HFF-Myc (cell line): ENCODE data around the gene CAMTA1.
"Not testable (repeated sequence)": the region's sequence is repeated elsewhere in the genome, so short reads cannot be mapped to it uniquely, and the experiment has no call there.

Source experiments
- DNase-seq: peaks from one replicate; pipeline ENCODE4 v3.0.0-alpha.2; 2011; ENCODE audit warnings: low read depth; ENCODE audit errors: extremely low read depth
- H3K4me3 ChIP-seq: replicated peaks from 2 replicates; pipeline ENCODE4 v1.5.1; 2011; ENCODE audit warnings: low read depth, mild to moderate bottlenecking, control low read depth, low read length
- TF ChIP-seq, protein P1 (sequence below): IDR thresholded peaks from 2 replicates; pipeline ENCODE4 v1.5.1; 2012; ENCODE audit warnings: mild to moderate bottlenecking, low read depth, low read length, control low read depth; ENCODE audit errors: missing control alignments

CAMTA1 gene

DNA sequence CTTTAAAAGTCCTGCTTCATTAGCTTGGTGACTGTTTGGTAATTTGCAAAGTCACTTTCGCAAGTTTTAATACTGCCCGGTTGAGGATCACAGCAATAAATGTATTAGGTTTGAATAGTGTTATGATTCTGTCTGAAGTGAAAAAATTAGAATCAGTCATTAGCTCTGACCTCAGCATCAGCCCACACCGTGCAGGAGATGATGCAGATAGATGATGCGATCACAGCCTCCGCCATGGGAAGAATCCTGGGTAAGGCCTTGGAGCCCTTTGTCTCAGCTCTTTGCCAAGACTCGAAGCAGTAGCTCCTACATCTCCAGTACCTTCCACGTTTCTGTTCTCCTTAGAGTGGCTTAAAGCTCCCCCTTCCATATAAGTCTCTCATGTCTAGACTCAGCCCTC is 366.7 kb downstream of the CAMTA1 start:
- H3K4me3 ChIP-seq: no peak overlapping the region
- TF ChIP-seq, protein P1, sequence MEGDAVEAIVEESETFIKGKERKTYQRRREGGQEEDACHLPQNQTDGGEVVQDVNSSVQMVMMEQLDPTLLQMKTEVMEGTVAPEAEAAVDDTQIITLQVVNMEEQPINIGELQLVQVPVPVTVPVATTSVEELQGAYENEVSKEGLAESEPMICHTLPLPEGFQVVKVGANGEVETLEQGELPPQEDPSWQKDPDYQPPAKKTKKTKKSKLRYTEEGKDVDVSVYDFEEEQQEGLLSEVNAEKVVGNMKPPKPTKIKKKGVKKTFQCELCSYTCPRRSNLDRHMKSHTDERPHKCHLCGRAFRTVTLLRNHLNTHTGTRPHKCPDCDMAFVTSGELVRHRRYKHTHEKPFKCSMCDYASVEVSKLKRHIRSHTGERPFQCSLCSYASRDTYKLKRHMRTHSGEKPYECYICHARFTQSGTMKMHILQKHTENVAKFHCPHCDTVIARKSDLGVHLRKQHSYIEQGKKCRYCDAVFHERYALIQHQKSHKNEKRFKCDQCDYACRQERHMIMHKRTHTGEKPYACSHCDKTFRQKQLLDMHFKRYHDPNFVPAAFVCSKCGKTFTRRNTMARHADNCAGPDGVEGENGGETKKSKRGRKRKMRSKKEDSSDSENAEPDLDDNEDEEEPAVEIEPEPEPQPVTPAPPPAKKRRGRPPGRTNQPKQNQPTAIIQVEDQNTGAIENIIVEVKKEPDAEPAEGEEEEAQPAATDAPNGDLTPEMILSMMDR: no peak
- DNase-seq: no peak

DNA sequence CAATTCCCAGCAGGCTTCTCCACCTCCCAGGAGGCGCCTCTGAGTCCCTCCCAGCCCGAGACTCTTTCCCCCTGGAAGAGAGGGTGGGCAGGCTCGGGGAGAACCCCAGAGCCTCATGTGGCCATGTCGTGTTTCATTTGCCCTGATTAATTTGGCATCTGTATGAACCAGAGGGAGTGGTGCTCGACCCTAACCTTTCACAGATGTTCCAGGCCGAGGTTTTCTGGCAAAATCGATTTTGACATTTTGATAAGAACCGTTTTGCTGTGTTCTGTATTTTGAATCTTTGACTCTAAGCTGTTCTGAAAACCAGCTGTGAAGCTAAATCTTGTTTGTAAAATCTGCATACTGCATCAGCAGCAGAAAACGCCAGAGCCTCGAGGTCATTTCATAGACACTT is 367.4 kb downstream of the CAMTA1 start:
- TF ChIP-seq, protein P1: no peak
- DNase-seq: no peak

DNA sequence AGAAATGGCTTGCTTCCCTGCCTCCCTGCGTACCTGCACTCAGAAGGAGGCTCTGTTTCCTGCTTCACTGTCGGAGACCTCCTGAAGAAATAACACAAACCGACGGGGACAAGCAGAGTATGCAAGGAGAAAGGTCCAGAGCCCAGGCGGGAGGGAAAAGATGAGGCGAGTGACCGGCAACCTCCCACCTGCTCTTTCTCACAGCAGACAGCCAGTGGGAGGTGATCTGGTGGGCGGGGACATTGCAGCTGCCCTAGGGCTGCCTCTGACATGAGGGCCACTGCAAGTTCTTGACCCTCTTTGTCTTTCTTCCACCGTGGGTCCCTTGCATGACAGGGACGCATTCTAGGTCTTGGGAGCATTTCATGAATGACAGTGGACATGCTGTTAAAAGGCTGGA is 368.2 kb downstream of the CAMTA1 start:
- TF ChIP-seq, protein P1: no peak
- no peak for DNase-seq
- no peak overlapping the region for H3K4me3 ChIP-seq

More for the DNA sequence above, 367.4 kb downstream of the CAMTA1 start:
- H3K4me3 ChIP-seq: no peak overlapping the region

DNA sequence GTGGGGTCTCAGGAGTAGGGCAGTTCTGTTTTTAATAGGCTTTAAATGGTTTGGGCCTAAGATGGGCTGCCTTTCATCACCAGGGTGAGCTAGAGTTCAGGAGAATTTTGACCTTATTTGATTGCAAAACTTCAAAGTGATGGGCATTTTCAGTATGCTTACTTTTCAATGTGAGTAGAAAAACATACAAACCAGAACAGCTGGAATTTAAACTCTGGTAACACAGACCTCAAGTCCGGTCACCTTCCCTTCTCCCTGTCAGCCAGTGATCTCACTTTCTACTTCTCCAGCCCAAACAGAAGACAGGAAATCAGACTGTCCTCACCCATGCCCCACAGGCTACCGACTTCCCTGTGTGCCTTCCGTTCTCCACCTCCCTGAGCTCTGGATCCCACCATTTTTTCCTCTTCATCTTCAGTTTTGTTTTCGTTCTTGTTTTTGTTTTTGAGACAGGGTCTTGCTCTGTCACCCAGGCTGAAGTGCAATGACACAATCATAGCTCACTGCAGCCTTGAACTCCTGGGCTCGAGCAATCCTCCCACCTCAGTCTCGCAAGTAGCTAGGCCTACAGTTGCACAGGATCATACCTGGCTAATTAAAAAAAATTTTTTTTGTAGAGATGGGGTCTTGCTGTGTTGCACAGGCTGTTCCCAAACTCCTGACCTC is 374.0 kb downstream of the CAMTA1 start:
- no peak for DNase-seq
- H3K4me3 ChIP-seq: no peak overlapping the region
- TF ChIP-seq, protein P1: no peak

DNA sequence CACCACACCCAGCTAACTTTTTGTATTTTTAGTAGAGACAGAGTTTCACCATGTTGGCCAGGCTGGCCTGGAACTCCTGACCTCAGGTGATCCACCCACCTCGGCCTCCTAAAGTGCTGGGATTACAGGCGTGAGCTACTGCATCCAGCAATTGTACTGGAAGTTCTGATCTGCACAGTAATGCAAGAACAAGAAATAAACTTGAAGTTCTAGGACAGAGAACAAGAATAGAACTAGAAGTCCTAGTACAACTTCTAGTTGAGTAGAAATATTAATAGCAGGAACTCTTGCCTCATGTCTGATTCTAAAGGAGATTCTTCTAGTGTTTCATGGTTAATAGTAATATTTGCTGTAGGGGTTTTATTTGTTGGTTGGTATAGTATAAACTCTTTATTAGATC is 383.3 kb downstream of the CAMTA1 start:
- H3K4me3 ChIP-seq, DNase-seq: not testable (repeated sequence)

DNA sequence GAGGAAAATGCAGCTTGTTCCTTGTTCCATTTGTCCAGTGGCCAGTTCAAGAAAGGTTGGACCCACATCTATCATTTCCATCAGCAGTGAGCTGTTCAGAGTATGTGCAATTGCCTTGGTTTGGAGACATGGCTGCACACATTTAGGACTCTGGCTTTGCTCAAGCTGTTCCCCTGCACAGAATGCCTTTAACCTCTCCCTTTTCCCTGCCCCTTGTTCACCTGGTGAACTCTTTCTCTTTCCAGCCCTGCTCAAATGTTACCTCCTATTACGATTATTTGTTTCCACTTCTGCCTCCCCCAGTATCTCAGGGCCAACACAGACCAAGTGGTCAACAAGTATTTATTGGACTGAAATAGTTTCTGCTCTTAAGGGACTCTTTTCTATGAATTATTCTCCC is 385.9 kb downstream of the CAMTA1 start:
- no peak for DNase-seq
- TF ChIP-seq, protein P1: no peak
- H3K4me3 ChIP-seq: no peak overlapping the region

DNA sequence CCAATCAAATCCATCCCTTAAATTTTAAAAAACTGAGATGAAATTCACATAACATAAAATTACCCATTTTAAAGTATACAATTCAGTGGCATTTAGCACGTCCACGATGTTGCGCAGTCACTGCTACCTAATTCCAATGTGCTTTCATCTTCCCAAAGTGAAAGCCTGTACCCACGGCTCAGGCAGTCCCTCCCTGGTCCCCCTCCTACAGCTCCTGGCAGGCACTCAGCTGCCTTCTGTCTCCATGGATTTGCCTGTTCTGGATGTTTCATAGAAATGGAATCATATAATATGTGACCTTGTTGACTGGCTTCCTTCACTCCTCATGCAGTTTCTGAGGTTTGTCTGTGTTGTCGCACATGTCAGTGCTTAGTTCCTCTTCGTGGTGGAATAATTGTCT is 386.3 kb downstream of the CAMTA1 start:
- no peak overlapping the region for H3K4me3 ChIP-seq
- TF ChIP-seq, protein P1: no peak
- no peak for DNase-seq
